H9 (cell line): ENCODE results near the gene ADRB1. TPM values are rescaled to one million over a fixed set of nuclear protein-coding genes. Genes with fewer than 3 reads are reported as not detected.

Experiments used
- DNase-seq: peaks from one replicate; pipeline ENCODE4 v3.0.0-alpha.2; 2017
- H2AFZ ChIP-seq: one replicate; pipeline ENCODE4 v1.6.1; 2013; ENCODE audit warnings: mild to moderate bottlenecking, low read length, control low read depth, moderate library complexity
- H2AK5ac ChIP-seq: 2 replicates; pipeline ENCODE4 v1.6.1; 2013; ENCODE audit warnings: low read length, control low read depth, mixed read lengths; ENCODE audit not compliant: insufficient read length
- H2BK120ac ChIP-seq: one replicate; pipeline ENCODE4 v1.6.1; 2013; ENCODE audit warnings: low read depth, mild to moderate bottlenecking, low read length, control low read depth, inconsistent platforms; ENCODE audit not compliant: poor library complexity, severe bottlenecking
- H2BK12ac ChIP-seq: 2 replicates; pipeline ENCODE4 v1.6.1; 2013; ENCODE audit warnings: low read length, control low read depth, mixed read lengths, low read depth; ENCODE audit not compliant: insufficient read length
- H2BK15ac ChIP-seq: 2 replicates; pipeline ENCODE4 v1.6.1; 2013; ENCODE audit warnings: low read depth, low read length, control low read depth
- H2BK20ac ChIP-seq: one replicate; pipeline ENCODE4 v1.6.1; 2013; ENCODE audit warnings: low read depth, mild to moderate bottlenecking, low read length, control low read depth, inconsistent platforms; ENCODE audit not compliant: poor library complexity, severe bottlenecking
- H2BK5ac ChIP-seq: 2 replicates; pipeline ENCODE4 v1.6.1; 2013; ENCODE audit warnings: low read length, control low read depth, mixed read lengths; ENCODE audit not compliant: insufficient read length
- H3K14ac ChIP-seq: 2 replicates; pipeline ENCODE4 v1.6.1; 2013; ENCODE audit warnings: low read length, control low read depth; ENCODE audit not compliant: insufficient read depth
- H3K18ac ChIP-seq: 2 replicates; pipeline ENCODE4 v1.6.1; 2013; ENCODE audit warnings: low read depth, mild to moderate bottlenecking, mixed read lengths, low read length, control low read depth; ENCODE audit not compliant: insufficient read length
- H3K23ac ChIP-seq: 2 replicates; pipeline ENCODE4 v1.6.1; 2013; ENCODE audit warnings: low read length, control low read depth, mixed read lengths, low read depth; ENCODE audit not compliant: insufficient read length
- H3K23me2 ChIP-seq: 2 replicates; pipeline ENCODE4 v1.6.1; 2013; ENCODE audit warnings: low read depth, mild to moderate bottlenecking, mixed read lengths, low read length, control low read depth; ENCODE audit not compliant: insufficient read length, poor library complexity, severe bottlenecking
- H3K27ac ChIP-seq: 2 replicates; pipeline ENCODE4 v1.5.1; 2013; ENCODE audit warnings: low read length, control low read depth, mixed read lengths, low read depth; ENCODE audit not compliant: insufficient read length
- H3K27me3 ChIP-seq: 2 replicates; pipeline ENCODE4 v1.6.1; 2013; ENCODE audit warnings: low read length, control low read depth, inconsistent platforms; ENCODE audit not compliant: insufficient read depth
- H3K4ac ChIP-seq: 2 replicates; pipeline ENCODE4 v1.6.1; 2013; ENCODE audit warnings: low read depth, mild to moderate bottlenecking, control low read depth, inconsistent platforms, low read length, moderate library complexity
- H3K4me1 ChIP-seq: 2 replicates; pipeline ENCODE4 v1.6.1; 2013; ENCODE audit warnings: low read length, control low read depth, inconsistent platforms; ENCODE audit not compliant: insufficient read depth
- H3K4me2 ChIP-seq: 2 replicates; pipeline ENCODE4 v1.6.1; 2013; ENCODE audit warnings: low read length, control low read depth, mixed read lengths; ENCODE audit not compliant: insufficient read length, insufficient read depth
- H3K56ac ChIP-seq: 2 replicates; pipeline ENCODE4 v1.6.1; 2013; ENCODE audit warnings: low read depth, mild to moderate bottlenecking, mixed read lengths, low read length, control low read depth; ENCODE audit not compliant: insufficient read length
- H3K79me1 ChIP-seq: 2 replicates; pipeline ENCODE4 v1.6.1; 2013; ENCODE audit warnings: low read depth, mild to moderate bottlenecking, moderate library complexity, low read length, control low read depth, inconsistent platforms; ENCODE audit not compliant: insufficient read depth, poor library complexity, severe bottlenecking
- H3K79me2 ChIP-seq: 2 replicates; pipeline ENCODE4 v1.6.1; 2013; ENCODE audit warnings: low read length, control low read depth, inconsistent platforms; ENCODE audit not compliant: insufficient read depth
- H3K9ac ChIP-seq: 2 replicates; pipeline ENCODE4 v1.6.1; 2013; ENCODE audit warnings: low read length, control low read depth, mixed read lengths; ENCODE audit not compliant: insufficient read length; ENCODE audit errors: extremely low read depth
- H3K9me3 ChIP-seq: one replicate; pipeline ENCODE4 v1.6.1; 2013; ENCODE audit warnings: low read depth, low read length, inconsistent platforms; ENCODE audit not compliant: control insufficient read depth
- H3T11ph ChIP-seq: one replicate; pipeline ENCODE4 v1.6.1; 2013; ENCODE audit warnings: mild to moderate bottlenecking, low read length, control low read depth, inconsistent platforms
- H4K20me1 ChIP-seq: one replicate; pipeline ENCODE4 v1.6.1; 2013; ENCODE audit not compliant: control insufficient read depth, insufficient read length, insufficient read depth
- H4K5ac ChIP-seq: 2 replicates; pipeline ENCODE4 v1.6.1; 2013; ENCODE audit warnings: low read depth, mild to moderate bottlenecking, mixed read lengths, low read length, control low read depth; ENCODE audit not compliant: insufficient read length
- H4K8ac ChIP-seq: replicated peaks from 2 replicates; pipeline ENCODE4 v1.6.1; 2013; ENCODE audit warnings: low read length, control low read depth, mixed read lengths, low read depth; ENCODE audit not compliant: insufficient read length
- H4K91ac ChIP-seq: 2 replicates; pipeline ENCODE4 v1.6.1; 2013; ENCODE audit warnings: low read depth, mild to moderate bottlenecking, moderate library complexity, mixed read lengths, low read length, control low read depth; ENCODE audit not compliant: insufficient read length
- H3K27ac Mint-ChIP-seq, 3 experiments: 2 replicates in 2 of 3; 3 replicates in 1 of 3; pipeline ENCODE4 v1.8.0; 2020 to 2021; ENCODE audit warnings: mixed read lengths in 3 of 3, mild to moderate bottlenecking in 1 of 3, moderate library complexity in 1 of 3
- H3K27me3 Mint-ChIP-seq: 2 replicates; pipeline ENCODE4 v1.8.0; 2021; ENCODE audit warnings: low read depth, mild to moderate bottlenecking, moderate library complexity, mixed read lengths
- H3K36me3 Mint-ChIP-seq, 3 experiments: 2 replicates in 2 of 3; 3 replicates in 1 of 3; pipeline ENCODE4 v1.8.0; 2020 to 2021; ENCODE audit warnings: low read depth in 3 of 3, mixed read lengths in 3 of 3; ENCODE audit not compliant: insufficient read depth in 1 of 3
- H3K4me1 Mint-ChIP-seq, 2 experiments: 2 replicates each; pipeline ENCODE4 v1.8.0; 2020; ENCODE audit warnings: mixed read lengths in 2 of 2
- H3K4me3 Mint-ChIP-seq, 2 experiments: 2 replicates in 1 of 2; 3 replicates in 1 of 2; pipeline ENCODE4 v1.8.0; 2020 to 2021; ENCODE audit warnings: mild to moderate bottlenecking in 2 of 2, mixed read lengths in 2 of 2, moderate library complexity in 1 of 2
- H3K9me3 Mint-ChIP-seq, 2 experiments: 2 replicates in 1 of 2; 3 replicates in 1 of 2; pipeline ENCODE4 v1.8.0; 2020; ENCODE audit warnings: mild to moderate bottlenecking in 2 of 2, mixed read lengths in 2 of 2, moderate library complexity in 1 of 2
- WGBS: extraction: QIAGEN DNeasy Blood & Tissue Kit; methylation state at CpG from one replicate; pipeline ENCODE4 v1.1.7; 2013; ENCODE audit warnings: missing lambda C conversion rate, low lambda C conversion rate, mixed read lengths; ENCODE audit not compliant: insufficient read length; ENCODE audit errors: extremely low coverage; 5-methylcytosine and 5-hydroxymethylcytosine counted together
- total RNA-seq: library from RNA; stranded (reverse); gene quantifications from 2 replicates; pipeline ENCODE4 v1.2.1, GENCODE V29; 2021
- TF ChIP-seq, protein P1 (sequence below): fragments of 200-600 bp; sonication (generic); conservative IDR thresholded peaks from 3 replicates; pipeline ENCODE4 v1.8.0; 2021; ENCODE audit warnings: antibody characterized with exemption, mild to moderate bottlenecking

Gene ADRB1
- total RNA-seq, 1 experiment from 2014 or later: 0.13 TPM

- TF ChIP-seq, protein P1, sequence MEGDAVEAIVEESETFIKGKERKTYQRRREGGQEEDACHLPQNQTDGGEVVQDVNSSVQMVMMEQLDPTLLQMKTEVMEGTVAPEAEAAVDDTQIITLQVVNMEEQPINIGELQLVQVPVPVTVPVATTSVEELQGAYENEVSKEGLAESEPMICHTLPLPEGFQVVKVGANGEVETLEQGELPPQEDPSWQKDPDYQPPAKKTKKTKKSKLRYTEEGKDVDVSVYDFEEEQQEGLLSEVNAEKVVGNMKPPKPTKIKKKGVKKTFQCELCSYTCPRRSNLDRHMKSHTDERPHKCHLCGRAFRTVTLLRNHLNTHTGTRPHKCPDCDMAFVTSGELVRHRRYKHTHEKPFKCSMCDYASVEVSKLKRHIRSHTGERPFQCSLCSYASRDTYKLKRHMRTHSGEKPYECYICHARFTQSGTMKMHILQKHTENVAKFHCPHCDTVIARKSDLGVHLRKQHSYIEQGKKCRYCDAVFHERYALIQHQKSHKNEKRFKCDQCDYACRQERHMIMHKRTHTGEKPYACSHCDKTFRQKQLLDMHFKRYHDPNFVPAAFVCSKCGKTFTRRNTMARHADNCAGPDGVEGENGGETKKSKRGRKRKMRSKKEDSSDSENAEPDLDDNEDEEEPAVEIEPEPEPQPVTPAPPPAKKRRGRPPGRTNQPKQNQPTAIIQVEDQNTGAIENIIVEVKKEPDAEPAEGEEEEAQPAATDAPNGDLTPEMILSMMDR: no peak
- H4K91ac ChIP-seq: no peak overlapping the region
Observed at GRCh38 chr10:114029655-114030054, 14.0 kb upstream of the ADRB1 start.

More at GRCh38 chr10:114029655-114030054, 14.0 kb upstream of the ADRB1 start:
- Histone ChIP-seq H3K79me2 (no peaks in the 10 kb centered on the region), H3K27ac (no peak overlapping the region), H3K14ac (no peak overlapping the region), H2BK15ac (no peak overlapping the region), H3K27me3 (no peaks in the 10 kb centered on the region; the same call in 1 of the 2 replicates), H3K56ac (no peak overlapping the region), H2BK120ac (no peak overlapping the region), H2AFZ (no peak overlapping the region), H2BK12ac (no peak overlapping the region), H3K23ac (no peak overlapping the region), H2BK5ac (no peak overlapping the region), H3K4me1 (no peaks in the 10 kb centered on the region), H3K23me2 (no peaks in the 10 kb centered on the region), H4K20me1 (no peaks in the 10 kb centered on the region), H3K18ac (no peak overlapping the region), H3T11ph (no peak overlapping the region), H4K5ac (no peak overlapping the region), H3K4me2 (no peak overlapping the region), H3K9ac (no peak overlapping the region), H3K4ac (no peak overlapping the region), H2BK20ac (no peak overlapping the region), H4K8ac (no peak overlapping the region), H3K9me3 (no peaks in the 10 kb centered on the region), H3K79me1 (no peaks in the 10 kb centered on the region), H2AK5ac (no peak overlapping the region)
- H3K27ac Mint-ChIP-seq: no peak overlapping the region
- H3K27me3 Mint-ChIP-seq: peaks cover 6% of the 10 kb centered on the region
- H3K4me1 Mint-ChIP-seq: peaks cover 0 to 6% of the 10 kb centered on the region in 2 experiments; a peak in 3 of 4 replicates
- no peak for DNase-seq
- no peaks in the 10 kb centered on the region for H3K9me3 Mint-ChIP-seq
- no peaks in the 10 kb centered on the region for H3K36me3 Mint-ChIP-seq
- 100% methylated on average over 1 of the region's 4 CpGs for WGBS
- H3K4me3 Mint-ChIP-seq: no peak overlapping the region
